NCI-H2227 (cell line): ENCODE measurements around the gene KIF13A.
"Not testable (repeated sequence)": the region's sequence is repeated elsewhere in the genome, so short reads cannot be mapped to it uniquely, and the experiment has no call there.

Experiments used
- DNase-seq: peaks from one replicate; lab custom pipeline; 2025; ENCODE audit not compliant: unreplicated experiment; lab: John Stamatoyannopoulos, UW

KIF13A gene

DNA sequence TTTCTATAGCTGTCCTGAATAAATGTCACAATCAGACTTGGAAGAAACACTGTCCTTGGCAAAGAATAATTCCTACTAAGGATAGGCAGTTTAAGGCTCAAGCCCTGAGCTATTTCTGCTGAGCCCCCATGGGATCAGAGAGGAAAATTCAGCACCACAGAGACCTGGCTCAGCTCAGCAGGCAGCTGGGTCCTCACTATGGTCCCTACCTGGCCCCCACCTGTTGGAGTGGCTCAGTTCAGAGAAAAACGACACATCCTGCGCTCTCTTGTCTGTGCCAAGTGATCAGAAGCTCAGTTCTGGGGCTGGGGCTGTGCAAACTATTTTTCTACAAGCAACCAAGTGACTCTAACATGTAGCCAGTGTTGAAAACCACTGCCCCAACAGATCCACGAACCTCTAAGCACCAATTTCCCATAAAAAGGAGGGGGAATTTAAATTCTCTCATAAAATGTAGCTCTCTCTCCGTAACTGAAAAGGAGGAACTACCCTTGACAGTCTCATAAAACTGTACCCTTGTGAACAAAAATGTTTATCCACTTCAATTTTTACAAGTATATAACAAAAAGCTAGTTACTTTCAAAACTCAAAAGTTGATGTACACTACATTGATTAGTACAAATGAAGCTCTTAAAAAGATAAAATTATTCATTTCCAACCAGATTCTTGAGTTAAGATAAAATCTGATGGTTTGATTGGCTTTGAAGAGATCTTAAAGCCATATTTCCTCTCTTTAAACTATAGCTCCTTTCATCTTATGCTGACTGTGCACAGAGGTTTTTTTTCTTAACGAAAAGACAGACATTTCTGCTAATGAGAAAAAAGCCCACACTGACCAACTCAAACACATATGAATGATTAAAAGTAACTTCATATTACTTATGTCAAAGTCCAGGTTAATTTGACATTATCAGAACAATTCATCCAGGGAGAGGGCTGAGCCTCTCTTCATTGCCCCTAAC lies 52.0 kb downstream of the KIF13A start:
- no peak for DNase-seq

DNA sequence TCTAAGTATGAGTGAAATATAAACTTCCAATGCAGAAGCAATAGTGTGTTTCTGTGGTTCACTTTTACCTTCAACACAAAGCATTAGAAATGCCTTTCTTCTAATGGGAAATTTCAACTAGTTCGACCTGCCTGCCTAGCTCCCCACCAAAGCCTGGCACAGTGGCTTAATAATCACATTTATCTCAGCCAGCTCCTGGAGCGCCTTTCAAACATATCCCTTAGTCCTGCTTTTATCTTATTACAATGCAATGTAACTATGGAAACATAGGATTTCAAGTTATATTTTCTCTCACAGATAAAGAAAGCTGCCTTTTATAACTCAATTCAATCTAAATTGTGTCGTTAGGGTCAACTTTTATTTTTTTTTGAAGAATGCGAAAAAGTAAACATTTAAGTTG lies 53.7 kb downstream of the KIF13A start:
- no peak for DNase-seq

DNA sequence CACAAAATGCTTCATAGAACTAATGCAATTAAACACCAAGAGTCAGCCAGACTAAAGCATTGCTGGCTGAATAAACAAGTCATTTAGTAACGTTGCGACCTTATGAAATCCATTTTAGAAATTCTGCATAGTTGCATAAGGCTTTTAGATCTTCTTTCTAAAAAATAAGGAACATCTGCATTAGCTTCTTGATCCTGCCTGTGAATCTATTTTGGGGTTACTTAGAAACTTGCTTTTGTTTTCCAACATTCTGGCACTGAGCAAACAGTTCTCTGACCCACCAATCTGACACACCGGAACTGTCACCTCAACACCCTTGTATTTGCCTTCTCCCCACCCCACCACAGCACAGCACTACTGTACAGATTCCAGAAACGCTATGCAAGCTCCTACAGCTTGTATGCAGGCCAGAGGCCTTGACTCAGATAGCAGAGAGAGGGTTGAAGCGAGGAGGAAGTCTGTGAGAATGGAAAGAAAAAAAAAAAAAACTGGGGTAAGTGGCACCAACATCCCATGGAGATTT lies 55.0 kb downstream of the KIF13A start:
- no peak for DNase-seq

DNA sequence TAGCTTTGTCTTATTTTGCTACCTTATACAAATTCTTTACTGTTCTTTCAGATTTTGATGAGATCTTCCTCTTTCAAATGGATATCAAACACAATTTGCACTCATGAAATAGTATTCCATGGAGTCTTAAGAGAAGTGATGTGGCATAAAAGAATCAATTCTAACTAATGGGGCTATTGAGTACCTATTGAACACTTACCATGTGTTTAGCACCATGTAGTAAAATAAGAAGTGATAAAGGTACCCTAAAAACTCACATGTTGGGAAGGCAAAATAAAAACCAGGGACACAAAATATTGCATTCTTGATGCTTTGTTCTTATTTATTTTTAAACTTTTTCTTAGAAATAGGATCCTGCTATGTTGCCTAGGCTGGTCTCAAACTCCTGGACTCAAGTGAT lies 56.2 kb downstream of the KIF13A start:
- DNase-seq: no peak

DNA sequence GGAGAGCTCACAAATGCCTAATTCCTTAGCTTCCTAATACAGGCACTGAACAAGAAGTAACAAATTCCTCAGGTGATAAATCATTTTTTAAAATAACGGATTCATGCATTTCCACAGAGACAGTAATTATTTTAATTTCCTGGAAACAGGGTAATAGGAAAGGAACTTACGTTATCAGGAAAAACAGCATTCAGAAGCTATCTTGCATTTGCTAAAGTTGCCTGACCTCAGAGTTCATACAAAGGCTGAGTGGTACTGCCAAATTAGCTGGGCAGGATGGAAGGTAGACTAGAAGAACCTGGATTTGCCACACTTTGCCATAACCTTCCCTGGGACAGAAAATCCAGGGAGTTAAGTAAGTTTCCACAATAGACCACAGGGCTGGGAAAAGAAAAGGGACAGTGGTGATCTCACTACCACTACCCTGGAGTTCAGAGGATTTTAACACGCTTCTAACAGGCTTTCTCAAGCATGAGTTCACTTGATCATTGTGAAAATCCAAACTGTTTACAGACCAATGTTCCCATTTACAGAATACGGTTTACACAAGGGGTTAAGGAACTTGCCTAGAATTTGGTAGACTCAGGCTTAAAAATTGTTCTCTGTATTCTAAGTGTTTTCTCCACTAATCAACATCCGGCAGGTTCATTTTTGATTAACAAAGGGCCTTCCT lies 57.0 kb downstream of the KIF13A start:
- DNase-seq: no peak

DNA sequence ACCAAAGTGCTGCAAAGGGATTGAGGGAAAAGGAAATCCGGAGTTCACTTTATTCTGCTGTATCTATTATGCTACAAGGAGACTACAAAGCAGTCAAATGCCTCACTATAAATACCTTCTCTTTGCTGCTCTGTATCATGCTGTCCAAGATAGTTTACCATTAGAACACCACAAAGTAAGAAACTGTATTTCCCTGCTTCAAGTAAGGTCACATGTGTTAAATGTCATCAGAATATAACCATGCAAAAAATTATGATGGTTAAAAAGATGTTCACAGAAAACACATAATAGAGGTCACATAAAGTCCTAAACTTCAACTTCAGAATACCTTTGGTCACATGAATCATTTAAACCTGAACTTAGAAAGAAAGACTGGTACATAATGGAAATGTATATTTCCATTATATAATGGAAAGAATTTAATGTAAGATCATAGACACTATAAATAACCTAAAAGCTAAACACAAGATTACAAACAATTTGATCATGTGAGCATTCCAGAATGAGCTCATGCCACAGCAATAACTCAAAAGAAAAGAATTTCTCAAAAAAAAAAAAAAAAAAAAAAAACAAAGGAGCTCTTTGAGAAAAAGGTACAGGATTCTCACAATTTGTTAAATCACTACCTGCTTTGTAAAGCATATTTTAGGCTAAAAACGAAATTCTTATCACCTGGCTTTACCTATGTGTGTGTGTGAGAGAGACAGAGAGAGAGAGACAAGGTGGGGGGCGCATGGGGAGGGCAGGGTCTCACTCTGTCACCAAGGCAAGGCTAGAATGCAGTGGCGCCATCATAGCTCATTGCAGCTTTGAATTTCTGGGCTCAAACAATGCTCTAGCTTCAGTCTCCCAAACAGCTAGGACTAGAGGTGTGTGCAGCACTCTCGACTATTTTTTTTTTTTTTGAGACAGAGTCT lies 58.7 kb downstream of the KIF13A start:
- no peak for DNase-seq

DNA sequence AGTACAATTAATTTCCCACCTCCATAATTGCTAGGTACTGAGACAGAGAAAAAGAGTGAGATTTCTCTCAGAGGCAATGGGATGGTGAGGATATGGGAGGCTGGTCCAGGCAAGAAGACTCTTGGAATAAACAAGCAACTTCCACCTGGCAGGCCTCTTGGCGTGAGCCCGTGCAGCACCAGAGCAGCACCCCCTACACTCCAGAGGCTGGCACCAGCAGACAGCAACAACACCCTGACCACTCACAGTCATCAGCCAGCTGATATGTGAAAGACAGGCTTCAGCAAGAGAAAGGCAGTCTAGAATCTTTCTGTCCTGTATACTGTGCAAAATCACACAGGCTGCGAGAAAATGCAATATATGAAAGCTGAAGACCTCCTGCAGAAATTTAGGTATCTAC lies 59.7 kb downstream of the KIF13A start:
- no peak for DNase-seq

DNA sequence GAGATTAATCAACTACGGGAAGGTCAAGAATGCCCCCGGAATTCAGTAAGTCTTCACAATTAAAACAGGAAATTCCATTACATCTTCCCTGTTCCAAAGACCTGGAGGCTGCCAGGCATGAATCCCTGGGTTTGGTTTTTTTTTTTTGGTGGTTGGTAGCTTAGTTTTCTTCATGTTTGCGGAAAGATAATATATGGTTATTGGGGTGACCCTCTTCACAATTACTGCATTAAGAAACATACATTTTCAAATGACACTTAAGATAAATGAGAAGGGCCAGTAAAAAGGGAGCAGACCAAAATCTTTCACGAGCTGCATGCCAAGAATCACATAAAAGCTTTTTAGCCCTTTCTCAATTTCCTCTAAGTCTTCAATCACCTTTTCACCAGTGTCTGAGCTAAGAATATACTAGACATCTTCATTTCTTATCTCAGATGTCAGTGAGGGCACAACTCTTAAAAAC lies 64.0 kb downstream of the KIF13A start:
- DNase-seq: no peak

DNA sequence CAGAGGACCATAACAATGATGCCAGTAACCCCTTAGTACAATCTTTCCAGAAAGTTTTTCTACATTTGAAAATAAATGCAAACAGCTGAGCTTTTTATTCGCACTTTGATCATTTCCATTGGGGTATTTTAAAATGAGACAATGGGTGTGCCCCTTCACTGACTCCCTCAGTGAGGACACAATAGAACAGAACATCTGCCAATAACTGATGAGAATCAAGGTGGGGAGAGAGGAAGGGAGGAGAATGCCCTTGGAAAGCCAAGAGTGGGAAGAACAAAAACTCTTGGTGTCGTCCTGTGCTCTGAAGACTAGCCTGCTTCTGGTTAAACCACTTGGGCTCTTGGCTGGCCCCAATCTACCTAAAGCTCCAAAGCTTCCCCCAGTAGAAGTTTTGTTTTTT lies 66.0 kb downstream of the KIF13A start:
- no peak for DNase-seq

DNA sequence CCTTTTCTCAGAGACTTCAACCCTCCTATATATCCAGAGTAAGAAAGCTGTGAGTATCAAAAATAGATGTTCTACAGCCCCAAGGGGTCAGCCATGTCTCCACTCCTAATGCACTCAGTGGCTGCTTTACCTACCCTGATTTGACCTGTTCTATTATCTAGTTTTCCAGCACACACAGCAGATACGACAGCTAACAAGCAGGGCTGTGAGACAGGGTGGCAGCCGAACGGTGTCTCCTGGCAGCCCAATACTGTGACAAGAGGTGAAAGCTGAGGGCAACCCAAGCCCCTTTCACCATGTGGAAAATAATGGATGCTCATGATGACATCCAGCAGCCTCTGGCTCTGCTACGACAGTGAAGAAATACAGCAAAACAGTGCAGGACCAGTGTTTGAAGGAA lies 67.9 kb downstream of the KIF13A start:
- DNase-seq: no peak

DNA sequence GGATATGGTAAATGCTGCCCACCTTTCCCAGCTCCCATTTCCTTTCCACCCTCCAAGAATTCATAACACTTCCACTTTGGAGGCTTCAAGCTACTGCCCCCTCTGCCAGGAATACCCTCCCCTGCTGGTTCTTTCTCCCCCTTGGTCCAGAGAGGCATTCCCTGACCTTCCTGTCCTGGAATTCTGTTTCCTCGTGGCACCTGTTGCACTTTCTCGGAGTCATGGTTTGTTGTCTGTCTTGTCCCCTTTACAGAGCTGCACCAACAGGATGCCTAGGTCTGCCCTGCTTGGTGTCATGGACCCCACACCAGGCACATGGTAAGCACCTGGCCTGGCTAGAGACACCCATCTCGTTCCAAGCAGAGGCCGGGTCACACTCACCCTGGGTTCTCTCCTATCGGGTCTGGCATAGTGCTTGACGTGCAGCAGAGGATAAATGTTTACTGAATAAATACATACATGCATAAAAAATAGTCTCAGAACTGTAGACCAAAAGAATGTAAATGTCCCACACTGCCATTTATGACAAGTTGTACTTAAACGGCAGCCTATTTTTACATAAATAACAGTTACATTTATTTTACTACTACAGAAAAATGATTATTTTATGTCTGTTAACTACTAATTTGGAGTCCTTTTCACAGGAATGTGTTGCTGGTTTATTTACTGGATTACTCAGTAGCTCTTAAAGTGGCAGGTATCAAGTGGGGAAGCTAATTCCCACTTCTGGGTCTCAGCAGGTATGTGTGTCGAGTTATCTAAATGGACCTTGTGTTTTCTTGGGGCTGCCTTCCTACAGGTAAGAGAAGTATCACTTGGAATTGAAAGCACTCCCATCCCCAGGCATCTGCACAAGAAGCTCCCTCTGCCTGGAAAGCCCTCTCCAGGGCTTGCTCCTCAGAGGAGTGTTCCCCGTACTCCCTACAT lies 69.3 kb downstream of the KIF13A start:
- no peak for DNase-seq

DNA sequence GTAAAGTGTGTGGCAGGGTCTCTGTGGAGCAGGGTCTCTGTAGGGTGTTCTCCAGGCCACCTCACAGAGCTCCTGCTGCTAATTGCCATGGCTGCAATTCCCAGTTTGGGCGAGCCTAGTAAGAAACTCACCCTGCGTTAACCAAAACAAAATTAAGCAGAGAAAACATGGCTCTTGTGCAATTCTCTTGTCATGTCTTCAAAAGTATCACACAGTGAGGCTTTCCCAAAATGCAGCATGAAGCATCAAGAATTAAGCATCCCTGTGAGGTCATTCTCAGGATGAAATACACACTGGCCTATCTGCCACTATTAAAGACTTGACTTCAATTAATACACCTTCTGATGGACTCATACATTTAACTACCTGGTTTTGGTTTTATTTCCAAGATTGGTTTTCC lies 72.8 kb downstream of the KIF13A start:
- DNase-seq: no peak

DNA sequence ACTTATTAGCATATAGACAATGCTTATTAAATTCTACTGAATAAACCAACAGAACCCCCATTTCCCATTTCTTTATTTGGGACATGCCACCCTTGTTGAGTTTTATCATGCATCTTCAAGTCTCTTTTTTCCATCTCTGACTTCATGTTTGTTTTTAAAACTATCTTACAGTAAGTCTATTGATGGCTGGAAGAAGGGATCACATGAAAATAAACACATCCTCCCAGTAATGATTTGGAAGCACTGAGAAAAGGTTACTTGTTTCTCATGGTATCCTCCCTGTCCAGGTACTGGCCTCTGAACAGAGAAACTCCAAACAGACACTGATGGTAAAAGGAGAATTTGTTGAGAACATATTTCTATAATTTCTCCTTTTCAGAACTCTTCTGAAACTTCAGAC lies 74.9 kb downstream of the KIF13A start:
- DNase-seq: no peak

DNA sequence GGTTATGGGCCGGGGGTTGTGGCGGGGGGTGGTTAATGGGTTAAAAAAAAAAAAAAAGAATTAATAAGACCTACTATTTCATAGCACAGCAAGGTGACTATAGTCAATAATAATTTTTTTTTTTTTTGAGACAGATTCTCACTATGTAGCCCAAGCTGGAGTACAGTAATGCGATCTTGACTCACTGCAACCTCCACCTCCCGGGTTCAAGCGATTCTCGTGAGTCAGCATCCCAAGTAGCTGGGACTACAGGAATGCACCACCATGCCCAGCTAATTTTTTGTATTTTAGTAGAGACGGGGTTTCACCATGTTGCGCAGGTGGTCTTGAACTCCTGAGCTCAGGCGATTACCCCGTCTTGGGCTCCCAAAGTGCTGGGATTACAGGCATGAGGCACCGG lies 75.8 kb downstream of the KIF13A start:
- DNase-seq: not testable (repeated sequence)

DNA sequence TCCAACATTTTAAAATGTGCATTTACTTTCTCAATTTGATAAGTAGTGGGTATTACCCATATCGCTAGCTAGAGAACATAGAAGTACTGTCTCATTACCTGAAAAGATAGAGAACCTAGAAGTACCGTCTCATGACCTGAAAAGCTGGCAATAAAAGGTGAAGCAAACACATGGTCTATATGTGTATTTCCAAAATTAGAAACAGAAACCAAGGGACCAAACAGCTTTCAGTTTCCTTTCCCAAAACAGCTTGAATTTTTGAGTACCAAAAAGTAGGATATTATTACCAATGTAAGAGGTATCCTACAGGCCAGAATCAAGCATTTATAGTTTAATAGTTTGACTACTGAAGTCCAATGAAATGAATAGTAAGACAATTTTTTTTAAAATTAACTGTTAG lies 77.2 kb downstream of the KIF13A start:
- no peak for DNase-seq

DNA sequence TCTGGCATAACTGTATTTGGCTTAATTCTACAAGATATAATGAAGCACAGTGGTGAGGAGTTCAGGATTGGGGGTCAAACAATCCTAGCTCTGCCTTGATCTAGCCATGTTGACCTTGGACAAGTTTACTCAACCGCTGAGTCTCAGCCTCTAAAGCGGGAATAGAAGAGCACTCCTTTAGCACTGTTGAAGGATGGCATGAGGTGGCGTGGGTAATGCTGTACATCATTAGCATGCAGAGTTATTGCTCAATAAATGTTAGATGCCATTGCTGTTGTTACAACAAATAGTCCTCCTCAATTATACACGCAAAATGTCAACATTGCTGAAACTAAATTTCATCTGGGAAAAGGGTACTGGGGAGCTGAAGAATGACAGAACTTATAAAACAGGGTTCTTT lies 78.6 kb downstream of the KIF13A start:
- no peak for DNase-seq

DNA sequence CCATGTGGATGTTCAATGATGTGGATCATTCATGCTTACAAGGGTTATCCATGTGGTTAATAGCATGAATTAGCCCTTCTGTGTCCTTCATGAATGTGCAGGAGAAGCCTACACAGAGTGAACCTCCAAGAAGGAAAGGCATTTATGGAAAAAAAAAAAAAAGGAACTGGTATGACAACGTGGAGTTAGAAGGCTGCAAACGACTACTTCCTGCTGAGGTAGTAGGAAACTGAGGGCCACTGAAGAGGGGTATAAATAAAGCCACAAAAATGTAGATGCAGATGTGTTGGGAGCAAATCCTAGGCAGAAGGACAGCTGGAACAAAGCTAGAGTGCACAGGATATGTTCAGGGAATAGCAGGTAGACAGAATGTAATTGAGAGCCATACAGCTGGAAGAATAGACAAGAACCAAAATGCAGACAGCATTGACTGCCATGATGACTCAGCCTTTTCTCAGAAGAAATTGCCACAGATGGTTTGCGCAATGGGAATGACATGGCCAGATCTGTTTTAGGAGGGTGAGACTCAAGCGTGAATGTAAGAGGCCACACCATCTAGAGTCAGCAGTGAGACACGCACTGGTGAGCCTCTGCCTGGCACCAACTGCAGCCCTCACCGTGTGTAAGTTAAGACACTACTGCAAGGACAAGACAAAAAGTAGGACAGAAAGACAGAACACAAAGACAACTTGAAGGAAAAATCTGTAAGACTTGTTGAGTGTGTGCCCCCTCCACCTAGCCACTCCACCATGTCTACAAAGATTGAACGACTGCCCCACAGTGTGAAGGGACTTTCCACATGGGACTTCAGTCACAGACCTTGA lies 79.8 kb downstream of the KIF13A start:
- DNase-seq: no peak

DNA sequence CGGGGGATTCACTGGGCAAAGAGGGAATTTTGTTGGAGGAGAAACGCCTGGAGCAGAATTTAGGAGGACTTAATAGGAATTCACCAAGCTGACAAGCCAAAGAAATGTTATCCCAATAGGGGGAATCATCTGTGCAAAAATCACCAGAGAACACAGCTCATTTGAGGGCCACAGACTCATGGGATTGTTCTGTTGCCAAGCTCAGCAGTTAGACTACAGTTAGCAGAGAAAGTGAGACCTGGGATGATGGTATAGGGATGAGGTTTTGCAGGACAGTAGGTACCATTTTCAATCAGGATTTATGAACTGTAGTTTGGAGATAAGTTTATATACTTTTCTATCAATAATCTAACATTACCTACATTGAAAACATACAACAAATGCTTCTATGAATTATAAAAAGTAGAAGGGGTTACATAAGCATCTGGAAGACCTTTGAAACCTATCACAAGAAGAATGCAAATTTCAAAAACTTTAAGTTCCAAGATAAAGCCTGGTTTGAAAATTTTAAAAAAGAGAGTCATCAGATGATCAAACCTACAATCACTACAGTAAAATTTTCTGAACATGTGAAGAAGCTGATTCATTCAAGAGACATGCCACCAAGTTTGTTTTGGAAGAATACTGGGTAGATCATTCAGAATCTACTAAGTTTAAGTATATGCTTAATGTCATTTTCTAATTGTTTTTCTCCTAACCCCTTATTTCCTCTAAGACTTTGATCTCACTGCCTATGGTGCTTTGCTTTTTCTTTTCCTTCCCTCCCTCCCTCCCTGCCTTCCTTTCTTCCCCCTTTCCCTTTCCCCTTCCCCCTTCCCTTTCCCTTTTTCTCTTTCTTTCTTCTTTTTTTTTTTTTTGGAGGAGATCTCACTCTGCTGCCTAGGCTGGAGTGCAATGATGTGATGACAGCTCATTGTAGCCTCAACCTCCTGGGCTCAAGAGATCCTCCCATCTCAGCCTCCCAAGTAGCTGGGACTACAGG lies 81.5 kb downstream of the KIF13A start:
- DNase-seq: no peak
